ENCODE results near the gene ZIC2. TPM values are rescaled to one million over a fixed set of nuclear protein-coding genes. Genes with fewer than 3 reads are reported as not detected.
"Not testable (repeated sequence)": the region's sequence is repeated elsewhere in the genome, so short reads cannot be mapped to it uniquely, and the experiment has no call there.

Gene ZIC2
- total RNA-seq, 4 donors from 2014 or later = not detected

DNA sequence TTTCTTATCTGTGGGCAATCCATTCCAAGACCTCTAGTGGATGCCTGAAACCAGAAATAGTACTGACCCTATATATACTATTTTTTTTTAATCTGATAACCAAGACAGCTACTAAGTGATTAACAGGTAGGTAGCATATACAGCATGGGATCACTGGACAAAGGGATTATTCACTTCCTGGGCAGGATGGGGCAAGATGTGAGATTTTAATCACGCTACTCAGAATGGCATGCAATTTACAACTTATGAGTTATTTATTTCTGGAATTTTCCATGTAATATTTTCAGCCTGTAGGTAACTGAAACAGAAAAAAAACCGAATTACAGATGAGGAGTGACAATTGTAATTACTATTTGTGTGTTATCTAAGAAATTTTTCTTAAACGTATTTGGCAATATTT is 41.2 kb downstream of the ZIC2 start:
- Histone ChIP-seq H3K4me1 (no peaks in the 10 kb centered on the region), H3K9me3 (no peaks in the 10 kb centered on the region), H3K4me3 (no peak overlapping the region), H3K36me3 (no peaks in the 10 kb centered on the region), H3K27ac (no peak overlapping the region), H3K27me3 (peaks cover 6% of the 10 kb centered on the region)
- no peak for DNase-seq (ENCODE audit: low spot score in 2 of 2)
- TF ChIP-seq EP300 (IDR thresholded peaks at IDR 0.05) = no peak
- TF ChIP-seq, protein P1, sequence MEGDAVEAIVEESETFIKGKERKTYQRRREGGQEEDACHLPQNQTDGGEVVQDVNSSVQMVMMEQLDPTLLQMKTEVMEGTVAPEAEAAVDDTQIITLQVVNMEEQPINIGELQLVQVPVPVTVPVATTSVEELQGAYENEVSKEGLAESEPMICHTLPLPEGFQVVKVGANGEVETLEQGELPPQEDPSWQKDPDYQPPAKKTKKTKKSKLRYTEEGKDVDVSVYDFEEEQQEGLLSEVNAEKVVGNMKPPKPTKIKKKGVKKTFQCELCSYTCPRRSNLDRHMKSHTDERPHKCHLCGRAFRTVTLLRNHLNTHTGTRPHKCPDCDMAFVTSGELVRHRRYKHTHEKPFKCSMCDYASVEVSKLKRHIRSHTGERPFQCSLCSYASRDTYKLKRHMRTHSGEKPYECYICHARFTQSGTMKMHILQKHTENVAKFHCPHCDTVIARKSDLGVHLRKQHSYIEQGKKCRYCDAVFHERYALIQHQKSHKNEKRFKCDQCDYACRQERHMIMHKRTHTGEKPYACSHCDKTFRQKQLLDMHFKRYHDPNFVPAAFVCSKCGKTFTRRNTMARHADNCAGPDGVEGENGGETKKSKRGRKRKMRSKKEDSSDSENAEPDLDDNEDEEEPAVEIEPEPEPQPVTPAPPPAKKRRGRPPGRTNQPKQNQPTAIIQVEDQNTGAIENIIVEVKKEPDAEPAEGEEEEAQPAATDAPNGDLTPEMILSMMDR (IDR thresholded peaks at IDR 0.05) = no peak
- no peak for TF ChIP-seq POLR2A (IDR thresholded peaks at IDR 0.05)
- no peak for TF ChIP-seq POLR2AphosphoS5 (IDR thresholded peaks at IDR 0.05)
- WGBS = 69% methylated on average over 3 of the region's 3 CpGs

DNA sequence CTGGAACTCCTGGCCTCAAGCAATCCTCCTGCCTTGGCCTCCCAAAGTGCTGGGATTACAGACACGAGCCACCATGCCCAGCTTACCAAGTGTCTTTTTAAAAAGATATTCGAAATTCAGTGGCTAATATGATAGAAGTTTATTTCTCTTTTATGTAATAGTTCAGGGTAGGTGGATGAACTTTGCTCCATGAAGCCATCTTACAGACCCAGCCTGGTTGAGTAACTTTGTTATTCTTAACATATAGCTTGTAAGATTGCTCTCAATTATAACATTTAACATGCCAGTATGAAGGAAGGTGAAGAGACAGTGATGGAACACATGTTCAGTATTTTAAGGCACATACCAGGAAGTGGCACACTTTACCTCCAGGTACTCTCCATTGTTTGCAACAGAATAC is 42.4 kb downstream of the ZIC2 start:
- WGBS = 82% methylated on average over 2 of the region's 2 CpGs
- Histone ChIP-seq H3K27ac (no peak overlapping the region), H3K4me1 (no peaks in the 10 kb centered on the region), H3K27me3 (peaks cover 6% of the 10 kb centered on the region), H3K9me3 (no peaks in the 10 kb centered on the region), H3K36me3 (no peaks in the 10 kb centered on the region), H3K4me3 (no peak overlapping the region)
- no peak for TF ChIP-seq POLR2A (IDR thresholded peaks at IDR 0.05)
- no peak for TF ChIP-seq POLR2AphosphoS5 (IDR thresholded peaks at IDR 0.05)
- no peak for TF ChIP-seq EP300 (IDR thresholded peaks at IDR 0.05)
- TF ChIP-seq, protein P1 (IDR thresholded peaks at IDR 0.05) = no peak
- DNase-seq (ENCODE audit: low spot score in 2 of 2) = no peak

DNA sequence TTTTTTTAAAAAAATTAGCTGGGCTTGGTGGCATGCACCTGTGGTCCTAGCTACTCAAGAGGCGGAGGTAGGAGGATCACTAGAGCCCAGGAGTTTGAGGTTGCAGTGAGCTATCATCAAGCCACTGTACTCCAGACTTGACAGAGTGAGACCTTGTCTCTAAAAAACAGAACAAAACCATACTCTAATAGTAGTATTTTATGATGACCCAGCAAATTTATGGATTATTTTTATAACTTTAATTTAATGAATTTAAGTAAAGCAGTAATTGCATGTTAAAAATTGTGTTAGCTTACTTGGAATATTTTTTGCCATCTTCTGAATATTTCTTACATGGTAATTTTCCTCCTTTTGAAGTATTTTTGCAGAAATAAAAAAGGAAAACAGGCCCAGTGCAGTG is 48.3 kb downstream of the ZIC2 start:
- Histone ChIP-seq H3K4me1 (no peaks in the 10 kb centered on the region), H3K27me3 (peaks cover 6% of the 10 kb centered on the region), H3K4me3 (no peak overlapping the region), H3K36me3 (no peaks in the 10 kb centered on the region), H3K9me3 (no peaks in the 10 kb centered on the region), H3K27ac (no peak overlapping the region)
- TF ChIP-seq POLR2A (IDR thresholded peaks at IDR 0.05) (no peak), EP300 (IDR thresholded peaks at IDR 0.05) (no peak), POLR2AphosphoS5 (IDR thresholded peaks at IDR 0.05) (no peak)
- TF ChIP-seq, protein P1 (IDR thresholded peaks at IDR 0.05) = no peak
- no peak for DNase-seq (ENCODE audit: low spot score in 2 of 2)
- WGBS = 94% methylated on average over 1 of the region's 1 CpG

DNA sequence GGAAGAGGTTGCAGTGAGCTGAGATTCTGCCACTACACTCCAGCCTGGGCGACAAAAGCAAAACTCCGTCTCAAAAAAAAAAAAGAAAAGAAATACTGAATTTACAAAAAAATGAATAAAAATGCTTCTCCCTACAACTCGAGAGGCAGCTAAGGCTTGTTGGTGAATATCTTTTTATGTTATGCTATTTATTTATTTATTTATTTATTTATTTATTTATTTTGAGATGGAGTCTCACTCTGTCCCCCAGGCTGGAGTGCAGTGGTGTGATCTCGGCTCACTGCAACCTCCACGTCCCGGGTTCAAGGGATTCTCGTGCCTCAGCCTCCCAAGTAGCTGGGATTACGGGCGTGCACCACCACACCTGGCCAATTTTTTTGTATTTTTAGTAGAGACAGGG is 51.1 kb downstream of the ZIC2 start:
- not testable (repeated sequence) for H3K4me1 ChIP-seq; H3K36me3 ChIP-seq; DNase-seq (ENCODE audit: low spot score in 2 of 2); H3K4me3 ChIP-seq; H3K27ac ChIP-seq; H3K27me3 ChIP-seq; H3K9me3 ChIP-seq
- WGBS = 92% methylated on average over 9 of the region's 9 CpGs

DNA sequence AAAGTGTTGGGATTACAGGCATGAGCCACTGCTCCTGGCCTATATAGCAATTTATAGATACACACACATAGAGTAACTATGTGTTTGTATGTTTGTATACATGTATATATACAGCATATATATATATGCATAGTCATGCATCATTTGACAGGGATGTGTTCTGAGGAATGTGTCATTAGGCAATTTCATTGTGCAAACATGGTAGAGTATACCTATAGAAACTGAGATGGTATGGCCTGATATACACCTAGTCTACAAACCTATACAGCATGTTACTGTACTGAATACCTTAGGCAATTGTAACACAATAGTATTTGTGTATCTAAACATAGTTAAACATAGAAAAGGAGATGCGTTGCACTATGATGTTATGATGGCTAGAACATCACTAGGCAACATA is 54.4 kb downstream of the ZIC2 start:
- Histone ChIP-seq H3K27ac (no peak overlapping the region), H3K27me3 (no peaks in the 10 kb centered on the region), H3K36me3 (no peaks in the 10 kb centered on the region), H3K9me3 (no peaks in the 10 kb centered on the region), H3K4me3 (no peak overlapping the region), H3K4me1 (peaks cover 4% of the 10 kb centered on the region)
- WGBS = 91% methylated on average over 1 of the region's 1 CpG
- no peak for DNase-seq (ENCODE audit: low spot score in 2 of 2)
- no peak for TF ChIP-seq POLR2A (IDR thresholded peaks at IDR 0.05)
- no peak for TF ChIP-seq EP300 (IDR thresholded peaks at IDR 0.05)
- TF ChIP-seq, protein P1 (IDR thresholded peaks at IDR 0.05) = no peak
- TF ChIP-seq POLR2AphosphoS5 (IDR thresholded peaks at IDR 0.05) = no peak

Other genes starting within 250 kb of the ZIC2 start
- gene ZIC5, start 10.0 kb upstream of the ZIC2 start, total RNA-seq = not detected
- gene PCCA, start 107.3 kb downstream of the ZIC2 start, total RNA-seq = 10 to 100 TPM; 21.2 to 40.9 (median 31.6) TPM